Mucosa of descending colon (tissue), 3 donors: ENCODE measurements around the gene ARMC12. TPM values are rescaled to one million over a fixed set of nuclear protein-coding genes. Genes with fewer than 3 reads are reported as not detected.

Experiments
- ATAC-seq: fragments of 200-7000 bp; cut with Tn5 transposase; one replicate; pipeline ENCODE4 v1.9.1; 2020; ENCODE audit warnings: mild to moderate bottlenecking, moderate library complexity
- DNase-seq, 3 donors: peaks; one replicate each; pipeline ENCODE4 v3.0.0-alpha.2; 2020
- H3K36me3 ChIP-seq: fragments of 200-600 bp; one replicate; pipeline ENCODE4 v1.8.0; 2021; ENCODE audit warnings: low read depth, mild to moderate bottlenecking
- H3K4me1 ChIP-seq: fragments of 200-600 bp; one replicate; pipeline ENCODE4 v1.8.0; 2021; ENCODE audit warnings: low read depth, mild to moderate bottlenecking
- H3K4me3 ChIP-seq: fragments of 200-600 bp; one replicate; pipeline ENCODE4 v1.8.0; 2021; ENCODE audit warnings: mild to moderate bottlenecking
- H3K9me3 ChIP-seq: fragments of 200-600 bp; one replicate; pipeline ENCODE4 v1.8.0; 2021; ENCODE audit warnings: mild to moderate bottlenecking
- CTCF ChIP-seq: fragments of 200-600 bp; IDR thresholded peaks from one replicate; pipeline ENCODE4 v1.8.0; 2022; ENCODE audit warnings: antibody characterized with exemption, mild to moderate bottlenecking
- intact Hi-C, 2 donors: fragments of 100-400 bp; cut with DNase I in 1 of 2; cut with micrococcal nuclease in 1 of 2; formaldehyde crosslinking; loops; one replicate each; pipeline versions ENCODE4 v1.11.0 to v1.11.1; 2022; cut with DNase I, micrococcal nuclease
- total RNA-seq, 3 donors: library from RNA; stranded (reverse); fragmentation: NEBNext Ultra II Directional in 2 of 3; extraction: Animal tissue kit (Norgen Biotek cat#: 25700) in 2 of 3; gene quantifications; one replicate each; pipeline versions ENCODE4 v1.2.1 to v1.2.4, GENCODE V29; 2021 to 2023
- donor health status: DM: no; HTN: no; CAD: no; lungs with moderate emphysema.
- donor health status: DM: no; HTN: no; CAD: no.
- donor health status: DM: no; HTN: yes; CAD: no.

The ARMC12 gene
- total RNA-seq, 3 donors from 2014 or later, result 0.31 to 0.55 (median 0.44) TPM

DNA sequence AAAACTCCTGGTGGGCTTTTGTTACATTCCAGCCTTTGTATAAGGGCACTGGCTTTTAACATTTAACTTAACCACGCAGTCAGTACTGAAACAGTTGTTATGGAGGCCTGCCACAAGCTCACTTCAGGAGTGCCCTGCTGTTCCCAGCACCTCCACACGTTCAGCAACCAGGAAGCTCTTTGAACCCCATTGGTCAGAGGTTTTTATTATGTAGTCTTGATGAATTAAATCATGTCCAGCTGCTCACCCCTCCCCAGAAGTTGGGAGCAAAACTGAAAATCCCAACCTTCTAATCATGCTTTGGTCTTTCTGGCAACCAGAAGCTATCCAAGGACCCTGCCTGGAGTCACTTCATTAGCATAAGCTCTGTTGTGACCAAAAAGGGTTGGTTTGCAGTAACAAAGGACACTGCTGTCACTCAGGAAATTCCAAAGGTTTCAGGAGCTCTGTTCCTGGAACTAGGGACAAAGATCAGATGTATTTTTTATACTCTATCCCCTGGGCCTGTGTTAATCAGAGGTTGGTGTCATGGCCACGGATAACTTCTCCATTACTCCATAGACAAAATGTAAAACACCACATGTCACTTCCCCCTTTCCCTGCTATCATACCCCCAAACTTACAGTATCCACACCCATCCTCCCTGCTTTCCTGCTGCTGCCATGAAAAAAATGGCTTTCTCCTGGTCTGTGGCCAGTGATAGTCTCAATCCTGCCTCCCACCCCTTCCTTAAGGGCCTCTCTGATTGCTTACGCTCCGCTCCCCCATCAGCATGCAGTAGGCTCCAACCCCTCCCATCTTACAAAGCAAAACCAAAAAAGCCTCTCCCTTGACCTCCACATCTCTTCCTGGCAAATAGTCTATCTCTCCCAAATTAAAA lies 3.1 kb downstream of the ARMC12 start:
- Histone ChIP-seq H3K9me3 (no peaks in the 10 kb centered on the region), H3K4me1 (peaks cover 9% of the 10 kb centered on the region), H3K4me3 (no peak overlapping the region), H3K36me3 (no peaks in the 10 kb centered on the region)
- DNase-seq (peak in 1 of 3 donors; percentile 13), ATAC-seq (peak; percentile 71)
- intact Hi-C loops, result loop anchor here (5.0 kb wide), 3 partner anchors 53 to 218 kb away; partner anchors contain the start of gene FKBP5 (in 1 of the 2)
- TF ChIP-seq CTCF, result no peak

- no peaks in the 10 kb centered on the region for H3K36me3 ChIP-seq
- no peak for DNase-seq
- no peaks in the 10 kb centered on the region for H3K4me1 ChIP-seq
- intact Hi-C loops, result no loop called here
- no peak for ATAC-seq
- H3K4me3 ChIP-seq, result no peak overlapping the region
- no peak for TF ChIP-seq CTCF
- H3K9me3 ChIP-seq, result no peaks in the 10 kb centered on the region
Measured at GRCh38 chr6:35742842-35743241, 6.0 kb downstream of the ARMC12 start.

DNA sequence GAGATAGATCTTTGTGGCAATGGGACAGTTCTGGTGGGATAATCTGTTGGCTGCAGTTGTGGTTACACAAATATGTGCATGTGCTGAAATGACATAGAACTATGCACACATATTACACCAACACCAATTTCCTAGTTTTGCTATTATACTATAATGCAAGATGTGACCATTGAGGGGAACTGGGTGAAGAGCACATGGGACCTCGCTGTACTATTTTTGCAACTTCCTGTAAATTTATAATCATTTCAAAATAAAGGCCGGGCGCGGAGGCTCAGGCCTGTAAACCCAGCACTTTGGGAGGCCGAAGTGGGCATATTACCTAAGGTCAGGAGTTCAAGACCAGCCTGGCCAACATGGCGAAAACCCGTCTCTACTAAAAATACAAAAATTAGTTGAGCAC lies 8.7 kb downstream of the ARMC12 start:
- ATAC-seq, result no peak
- H3K4me3 ChIP-seq, result no peak overlapping the region

GRCh38 chr6:35746516-35746915 lies 9.7 kb downstream of the ARMC12 start:
- ATAC-seq (no peak), DNase-seq (no peak)
- H3K36me3 ChIP-seq, result no peaks in the 10 kb centered on the region
- H3K9me3 ChIP-seq, result no peaks in the 10 kb centered on the region
- no peak overlapping the region for H3K4me3 ChIP-seq
- intact Hi-C loops, result no loop called here
- no peak for TF ChIP-seq CTCF
- H3K4me1 ChIP-seq, result no peaks in the 10 kb centered on the region

More for the DNA sequence above, 8.7 kb downstream of the ARMC12 start:
- no peak for DNase-seq
- H3K36me3 ChIP-seq, result no peaks in the 10 kb centered on the region
- no peak for TF ChIP-seq CTCF
- H3K4me1 ChIP-seq, result no peaks in the 10 kb centered on the region
- H3K9me3 ChIP-seq, result no peaks in the 10 kb centered on the region
- intact Hi-C loops, result no loop called here

DNA sequence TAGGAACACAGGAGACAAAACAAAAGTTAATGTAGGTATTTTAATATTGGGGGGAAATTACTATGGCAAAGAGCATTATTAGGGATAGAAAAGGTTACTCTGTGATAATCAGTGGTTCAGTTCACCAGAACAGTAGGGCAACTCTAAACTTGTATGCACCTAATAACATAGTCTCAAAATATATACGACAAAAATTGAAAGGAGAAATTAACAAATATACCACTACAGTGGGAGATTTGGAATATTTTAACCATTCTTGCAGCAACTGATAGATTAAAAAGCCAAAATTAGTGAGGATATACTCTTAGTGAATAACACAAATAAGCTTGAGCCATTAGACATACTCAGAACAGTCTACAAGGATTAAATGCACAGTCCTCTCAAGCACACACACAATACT lies 11.0 kb downstream of the ARMC12 start:
- DNase-seq, result no peak
- H3K4me3 ChIP-seq, result no peak overlapping the region
- intact Hi-C loops, result no loop called here
- no peaks in the 10 kb centered on the region for H3K4me1 ChIP-seq
- ATAC-seq, result no peak
- no peak for TF ChIP-seq CTCF
- H3K9me3 ChIP-seq, result no peaks in the 10 kb centered on the region
- no peaks in the 10 kb centered on the region for H3K36me3 ChIP-seq
